ENCODE results near the gene NDE1. TPM values are rescaled to one million over a fixed set of nuclear protein-coding genes. Genes with fewer than 3 reads are reported as not detected.

The NDE1 gene
- total RNA-seq, 2 experiments from 2014 or later: 139 to 141 TPM

GRCh38 chr16:15701975-15702970, 52.2 kb downstream of the NDE1 start:
- Mint-ChIP-seq H3K9me3 (no peaks in the 10 kb centered on the region), H3K4me3 (no peak overlapping the region), H3K4me1 (peaks cover 18% of the 10 kb centered on the region), H3K27ac (peak overlapping the region; percentile 66), H3K36me3 (peaks cover 25% of the 10 kb centered on the region), H3K27me3 (no peaks in the 10 kb centered on the region)
- POLR2A ChIA-PET: no interaction called here
- ATAC-seq (ENCODE audit: low read depth) (no peak), DNase-seq (no peak)

DNA sequence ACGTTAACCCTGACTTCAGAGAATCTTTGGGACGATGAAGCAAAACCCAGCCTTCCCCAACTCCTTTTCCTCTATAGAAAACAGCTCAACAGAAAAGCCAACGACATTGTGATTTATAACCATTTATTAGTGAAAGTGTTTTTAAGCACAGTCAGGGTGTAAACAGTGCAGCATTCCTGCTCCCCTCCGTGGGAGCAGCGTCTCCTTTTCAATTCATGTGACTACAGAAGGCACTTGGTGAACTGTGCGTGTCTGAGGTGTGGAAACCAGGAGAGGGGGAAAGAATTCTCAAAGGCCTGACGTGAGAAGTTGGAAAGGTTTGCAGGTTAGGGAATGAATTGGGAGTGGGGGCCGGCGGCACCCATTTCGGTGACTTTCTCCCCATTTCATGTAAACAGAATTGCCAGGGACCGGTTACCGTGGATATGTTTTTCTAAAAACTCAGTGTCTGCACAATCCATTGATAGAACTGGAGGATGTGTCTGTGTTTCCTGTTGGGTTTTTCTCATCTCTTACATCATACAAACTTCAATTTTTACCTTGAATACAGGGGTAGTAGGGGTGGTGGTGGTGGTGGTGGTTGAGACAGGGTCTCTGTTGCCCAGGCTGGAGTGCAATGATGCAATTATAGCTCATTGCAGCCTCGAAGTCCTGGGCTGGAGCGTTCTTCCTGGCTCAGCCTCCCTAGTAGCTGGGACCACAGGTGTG, 53.1 kb downstream of the NDE1 start:
- POLR2A ChIA-PET: no interaction called here
- Mint-ChIP-seq H3K27me3 (no peaks in the 10 kb centered on the region), H3K27ac (peak overlapping the region; percentile 66), H3K4me3 (no peak overlapping the region), H3K36me3 (peaks cover 24% of the 10 kb centered on the region), H3K9me3 (no peaks in the 10 kb centered on the region), H3K4me1 (peaks cover 18% of the 10 kb centered on the region)
- ATAC-seq (ENCODE audit: low read depth) (no peak), DNase-seq (no peak)

- ATAC-seq (ENCODE audit: low read depth): peak; percentile 67
- no peak overlapping the region for H3K4me3 Mint-ChIP-seq
- POLR2A ChIA-PET: interaction anchor here (1.0 kb wide), 1 partner anchor 62 kb away, joined by 3 read pairs; the partner anchor contains the start of gene MARF1
- peaks cover 18% of the 10 kb centered on the region for H3K4me1 Mint-ChIP-seq
- no peaks in the 10 kb centered on the region for H3K9me3 Mint-ChIP-seq
- peak overlapping the region; percentile 42 for H3K27ac Mint-ChIP-seq
- H3K27me3 Mint-ChIP-seq: no peaks in the 10 kb centered on the region
- DNase-seq: peak; percentile 70
- peaks cover 23% of the 10 kb centered on the region for H3K36me3 Mint-ChIP-seq
These were observed 54.5 kb downstream of the NDE1 start for GRCh38 chr16:15704545-15704987.

GRCh38 chr16:15705064-15705565, 55.1 kb downstream of the NDE1 start:
- Mint-ChIP-seq H3K27ac (no peak overlapping the region), H3K4me3 (no peak overlapping the region), H3K4me1 (peaks cover 18% of the 10 kb centered on the region), H3K9me3 (no peaks in the 10 kb centered on the region), H3K36me3 (peaks cover 20% of the 10 kb centered on the region), H3K27me3 (no peaks in the 10 kb centered on the region)
- ATAC-seq (ENCODE audit: low read depth) (no peak), DNase-seq (no peak)
- POLR2A ChIA-PET: interaction anchor here (1.0 kb wide), 1 partner anchor 62 kb away, joined by 3 read pairs; the partner anchor contains the start of gene MARF1

GRCh38 chr16:15707332-15707731, 57.3 kb downstream of the NDE1 start:
- Mint-ChIP-seq H3K36me3 (peaks cover 19% of the 10 kb centered on the region), H3K9me3 (no peaks in the 10 kb centered on the region), H3K27ac (no peak overlapping the region), H3K4me1 (peaks cover 14% of the 10 kb centered on the region), H3K4me3 (no peak overlapping the region), H3K27me3 (no peaks in the 10 kb centered on the region)
- ATAC-seq (ENCODE audit: low read depth) (no peak), DNase-seq (no peak)
- POLR2A ChIA-PET: no interaction called here

GRCh38 chr16:15708096-15708495, 58.1 kb downstream of the NDE1 start:
- POLR2A ChIA-PET: no interaction called here
- Mint-ChIP-seq H3K9me3 (no peaks in the 10 kb centered on the region), H3K27me3 (no peaks in the 10 kb centered on the region), H3K4me3 (no peak overlapping the region), H3K4me1 (peaks cover 12% of the 10 kb centered on the region), H3K27ac (no peak overlapping the region), H3K36me3 (peaks cover 18% of the 10 kb centered on the region)
- DNase-seq (no peak), ATAC-seq (ENCODE audit: low read depth) (no peak)

DNA sequence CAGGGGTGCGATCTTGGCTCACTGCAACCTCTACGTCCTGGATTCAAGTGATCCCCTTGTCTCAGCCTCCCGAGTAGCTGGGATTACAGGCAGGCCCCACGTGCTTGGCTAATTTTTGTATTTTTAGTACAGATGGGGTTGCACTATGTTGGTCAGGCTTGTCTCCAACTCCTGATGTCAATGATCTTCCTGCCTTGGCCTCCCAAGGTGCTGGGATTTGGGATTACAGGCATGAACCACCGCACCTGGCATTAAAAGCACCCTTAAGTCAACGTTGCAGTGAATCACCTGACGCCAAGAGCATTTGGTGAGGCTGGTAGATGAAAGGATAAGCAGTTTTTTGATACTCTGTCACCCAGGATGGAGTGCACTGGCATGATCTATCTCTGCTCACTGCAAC, 59.0 kb downstream of the NDE1 start:
- Mint-ChIP-seq H3K27ac (no peak overlapping the region), H3K27me3 (no peaks in the 10 kb centered on the region), H3K4me3 (no peak overlapping the region), H3K36me3 (peaks cover 15% of the 10 kb centered on the region), H3K9me3 (no peaks in the 10 kb centered on the region), H3K4me1 (peaks cover 5% of the 10 kb centered on the region)
- POLR2A ChIA-PET: no interaction called here
- DNase-seq (no peak), ATAC-seq (ENCODE audit: low read depth) (no peak)

GRCh38 chr16:15714393-15715172, 64.5 kb downstream of the NDE1 start:
- ATAC-seq (ENCODE audit: low read depth) (no peak), DNase-seq (no peak)
- no peaks in the 10 kb centered on the region for H3K27me3 Mint-ChIP-seq
- POLR2A ChIA-PET: no interaction called here
- H3K4me3 Mint-ChIP-seq: no peak overlapping the region
- peaks cover 8% of the 10 kb centered on the region for H3K36me3 Mint-ChIP-seq
- H3K9me3 Mint-ChIP-seq: no peaks in the 10 kb centered on the region
- peaks cover 1% of the 10 kb centered on the region for H3K4me1 Mint-ChIP-seq
- no peak overlapping the region for H3K27ac Mint-ChIP-seq

- Mint-ChIP-seq H3K36me3 (peaks cover 8% of the 10 kb centered on the region), H3K9me3 (no peaks in the 10 kb centered on the region), H3K27me3 (no peaks in the 10 kb centered on the region), H3K4me1 (peaks cover 1% of the 10 kb centered on the region), H3K27ac (no peak overlapping the region), H3K4me3 (no peak overlapping the region)
- DNase-seq (no peak), ATAC-seq (ENCODE audit: low read depth) (no peak)
- POLR2A ChIA-PET: no interaction called here
These were observed 65.2 kb downstream of the NDE1 start for GRCh38 chr16:15715221-15715620.

DNA sequence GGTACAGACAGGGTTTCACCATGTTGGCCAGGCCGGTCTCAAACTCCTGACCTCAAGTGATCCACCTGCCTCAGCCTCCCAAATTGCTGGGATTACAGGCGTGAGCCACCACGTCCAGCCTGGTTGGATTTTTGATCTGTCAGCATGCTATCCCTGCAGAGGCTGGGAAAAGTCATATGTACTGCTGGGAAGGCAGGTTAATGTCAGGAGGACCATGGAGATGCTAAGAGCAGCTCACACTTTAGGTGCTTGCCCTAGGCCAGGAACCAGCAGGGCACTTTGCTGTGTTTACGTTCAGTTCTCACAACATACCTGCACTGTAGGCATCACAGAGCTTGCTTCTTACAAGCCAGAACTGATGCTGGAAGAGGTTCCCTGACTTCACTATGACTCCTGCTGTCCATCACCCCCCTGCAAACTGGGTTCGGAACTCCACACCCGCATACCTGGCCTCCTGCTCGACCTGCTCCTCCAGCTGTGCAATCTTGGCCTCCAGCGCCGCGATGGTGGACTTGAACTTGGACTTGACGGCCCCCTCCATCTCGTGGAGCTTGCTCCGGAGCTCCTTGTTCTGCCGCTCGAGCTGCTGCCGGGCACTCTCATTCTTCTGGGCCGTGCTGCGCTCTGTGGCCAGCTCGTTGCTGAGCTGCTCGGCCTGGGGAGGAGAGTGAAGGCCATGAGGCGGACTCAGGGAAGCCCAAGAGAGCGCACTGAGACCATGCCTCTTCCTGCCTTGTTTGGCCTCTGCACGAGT, 66.8 kb downstream of the NDE1 start:
- POLR2A ChIA-PET: no interaction called here
- no peak overlapping the region for H3K27ac Mint-ChIP-seq
- DNase-seq (no peak), ATAC-seq (ENCODE audit: low read depth) (no peak)
- H3K36me3 Mint-ChIP-seq: peaks cover 9% of the 10 kb centered on the region
- peaks cover 1% of the 10 kb centered on the region for H3K4me1 Mint-ChIP-seq
- no peaks in the 10 kb centered on the region for H3K9me3 Mint-ChIP-seq
- no peak overlapping the region for H3K4me3 Mint-ChIP-seq
- no peaks in the 10 kb centered on the region for H3K27me3 Mint-ChIP-seq

DNA sequence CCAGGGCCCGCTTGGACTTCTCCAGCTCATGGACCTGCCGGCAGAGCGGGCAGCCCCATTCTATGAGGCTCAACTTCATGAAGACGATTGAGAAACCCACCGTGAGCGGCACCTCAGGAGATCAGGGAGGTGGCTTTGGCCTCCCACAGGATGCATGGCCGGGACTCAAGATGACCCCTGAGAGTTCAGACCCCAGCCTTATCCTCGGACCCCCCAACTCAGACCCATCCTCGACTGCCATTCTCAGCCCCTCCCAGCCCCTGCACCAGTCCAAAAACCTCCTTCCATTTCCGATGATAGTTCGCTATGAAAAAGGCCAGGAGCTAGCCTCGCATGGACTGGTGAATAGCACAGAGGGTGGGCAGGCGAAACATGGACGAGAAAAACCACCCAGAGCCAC, 71.0 kb downstream of the NDE1 start:
- Mint-ChIP-seq H3K4me1 (no peaks in the 10 kb centered on the region), H3K27ac (no peak overlapping the region), H3K36me3 (peaks cover 19% of the 10 kb centered on the region), H3K27me3 (no peaks in the 10 kb centered on the region), H3K9me3 (no peaks in the 10 kb centered on the region), H3K4me3 (no peak overlapping the region)
- POLR2A ChIA-PET: interaction anchor here (0.7 kb wide), 1 partner anchor 400 kb away, joined by 3 read pairs; no protein-coding TSS in a partner anchor
- ATAC-seq (ENCODE audit: low read depth) (no peak), DNase-seq (no peak)

DNA sequence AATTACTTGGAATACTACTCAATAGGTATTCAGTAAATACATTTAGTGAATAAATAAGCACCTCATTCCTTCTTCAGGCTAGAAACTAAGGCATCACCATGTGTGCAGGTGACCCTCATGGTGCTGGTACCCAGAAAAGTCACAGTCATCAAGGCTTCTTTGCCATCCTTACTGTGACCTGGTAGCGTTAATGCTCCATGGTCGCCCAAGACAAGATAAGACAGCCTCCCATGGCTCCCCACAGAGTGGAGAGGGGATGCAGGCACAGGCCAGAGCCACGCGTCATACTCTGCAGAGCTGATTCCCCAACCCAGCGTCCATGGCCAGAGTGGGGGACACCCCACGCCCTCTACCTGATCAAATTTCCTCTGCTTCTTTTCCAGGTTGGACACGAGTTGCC, 73.8 kb downstream of the NDE1 start:
- no peaks in the 10 kb centered on the region for H3K27me3 Mint-ChIP-seq
- DNase-seq (no peak), ATAC-seq (ENCODE audit: low read depth) (no peak)
- POLR2A ChIA-PET: no interaction called here
- no peak overlapping the region for H3K27ac Mint-ChIP-seq
- peaks cover 22% of the 10 kb centered on the region for H3K36me3 Mint-ChIP-seq
- no peaks in the 10 kb centered on the region for H3K9me3 Mint-ChIP-seq
- H3K4me3 Mint-ChIP-seq: no peak overlapping the region
- H3K4me1 Mint-ChIP-seq: no peaks in the 10 kb centered on the region

Measured in activated naive CD8-positive, alpha-beta T cell treated with anti-CD3 and anti-CD28 coated beads, Interleukin-2, amount 10 ng/mL, durations not matched to agents 7 days and 5 days (primary cell).